Left cardiac atrium (tissue), 4 donors: ENCODE results near the gene ICAM2. TPM values are rescaled to one million over a fixed set of nuclear protein-coding genes. Genes with fewer than 3 reads are reported as not detected.
A peak's percentile ranks its signal among the peaks of the same experiment; 100 is the strongest.

Experiments used
- ATAC-seq, 2 donors: fragments of 200-7000 bp; cut with Tn5 transposase; one replicate each; pipeline ENCODE4 v1.9.1; 2020; ENCODE audit warnings: mild to moderate bottlenecking in 2 of 2, moderate library complexity in 2 of 2
- DNase-seq: peaks from one replicate; pipeline ENCODE4 v3.0.0-alpha.2; 2020
- intact Hi-C, 2 donors: fragments of 100-400 bp; cut with DNase I; formaldehyde crosslinking; loops; one replicate each; pipeline versions ENCODE4 v1.14.1 to v1.15.1; 2022 to 2023
- total RNA-seq, 2 donors: library from RNA; stranded (reverse); fragmentation: NEBNext Ultra II Directional; extraction: Animal tissue kit (Norgen Biotek cat#: 25700); gene quantifications; one replicate each; pipeline ENCODE4 v1.2.1, GENCODE V29; 2021
- donor health status: DM: no; HTN: yes; CAD: no.
- donor health status: DM: no; HTN: yes; CAD: no; lungs with severe emphysema.
- donor health status: DM: yes; HTN: yes; CAD: no.
- donor health status: Dilated cardiomyopathy.

Gene ICAM2
- total RNA-seq, 2 donors from 2014 or later, result 33.0 to 67.4 TPM

DNA sequence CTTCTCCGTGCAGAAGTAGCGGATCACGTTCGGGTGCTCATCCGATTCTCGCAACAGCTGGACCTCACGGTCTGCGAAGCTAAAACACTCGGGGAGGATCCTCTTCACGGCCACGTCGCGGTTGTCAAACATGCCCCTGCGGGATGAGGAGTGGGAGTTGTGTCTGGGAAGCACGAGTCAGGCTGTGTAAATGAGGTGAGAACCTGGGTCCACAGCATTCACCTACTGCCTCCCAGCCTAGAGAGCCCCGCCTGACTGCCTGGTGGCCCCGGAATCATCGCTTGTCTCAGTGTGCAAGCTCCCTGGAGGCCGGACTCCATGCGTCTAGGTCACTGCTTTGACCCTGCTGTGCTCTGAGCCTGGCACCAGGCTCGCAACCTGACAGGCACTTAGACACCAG, 33.9 kb upstream of the ICAM2 start:
- DNase-seq, result no peak
- intact Hi-C loops, result loop anchor here in 1 of 2 donors (10.0 kb wide), 1 partner anchor 60 kb away; no protein-coding TSS in a partner anchor
- no peak for ATAC-seq

DNA sequence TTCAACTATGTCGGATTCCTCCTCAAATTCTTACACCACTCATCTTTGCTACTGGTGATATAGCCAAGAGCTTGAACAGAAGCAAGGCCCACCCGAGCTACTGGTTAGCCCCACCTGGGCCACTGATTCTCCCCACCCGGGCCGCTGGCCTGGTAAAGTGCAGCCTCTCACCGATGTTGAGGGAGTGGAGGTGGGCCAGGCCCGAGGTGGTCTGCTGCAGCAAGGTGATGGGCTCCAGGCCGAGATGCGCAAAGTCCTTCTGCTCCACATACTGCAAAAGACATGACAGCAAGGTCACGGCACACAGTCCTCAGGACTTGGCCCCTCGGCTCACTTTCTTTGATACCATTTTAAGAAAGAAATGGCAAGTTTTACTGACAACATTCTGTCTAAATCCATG, 32.7 kb upstream of the ICAM2 start:
- intact Hi-C loops, result loop anchor here in 1 of 2 donors (10.0 kb wide), 1 partner anchor 62 kb away; no protein-coding TSS in a partner anchor
- no peak for ATAC-seq

DNA sequence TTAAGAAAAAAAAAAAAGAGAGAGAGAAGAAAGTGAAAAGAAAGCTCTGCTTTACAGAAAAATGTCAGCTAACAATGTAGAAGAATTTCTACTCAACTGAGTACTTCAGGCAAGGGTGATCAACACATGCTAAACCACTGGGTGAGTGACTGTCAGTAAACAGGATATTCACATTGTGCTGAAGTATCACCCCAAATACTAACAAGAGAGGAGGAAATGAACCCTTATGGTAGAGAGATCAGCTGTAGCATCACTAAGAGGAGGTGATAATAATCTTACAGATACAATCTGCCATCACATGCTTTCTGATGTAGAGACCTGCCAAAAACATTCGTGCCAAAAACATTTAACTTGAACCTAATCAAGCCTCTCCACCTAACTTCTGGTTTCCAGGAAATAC, 30.7 kb upstream of the ICAM2 start:
- ATAC-seq, result peak in 1 of 2 donors; percentile 71
- intact Hi-C loops, result loop anchor here in 1 of 2 donors (10.0 kb wide), 1 partner anchor 64 kb away; no protein-coding TSS in a partner anchor
- no peak for DNase-seq

More for the DNA sequence above, 32.7 kb upstream of the ICAM2 start:
- no peak for DNase-seq

DNA sequence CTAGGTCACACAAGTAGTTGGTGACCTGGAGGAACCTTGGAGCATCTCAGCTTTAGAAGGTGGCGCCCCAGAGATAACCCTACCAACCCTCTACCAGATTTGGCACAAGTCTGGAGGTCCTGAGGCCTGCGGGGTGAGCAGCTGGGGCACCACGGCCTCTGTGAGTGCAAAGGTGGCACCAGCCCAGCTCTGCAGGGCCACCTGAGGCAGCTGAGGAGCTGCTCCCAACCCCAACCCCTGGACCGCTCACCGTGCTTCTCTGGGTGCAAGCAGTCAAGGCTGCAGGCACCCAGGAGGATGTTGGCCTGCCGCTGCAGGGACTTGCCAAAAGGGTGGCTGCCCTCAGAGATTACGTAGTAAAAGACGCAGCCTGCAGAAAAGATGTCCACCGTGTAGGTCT, 28.4 kb upstream of the ICAM2 start:
- DNase-seq, result no peak
- intact Hi-C loops, result no loop called here

DNA sequence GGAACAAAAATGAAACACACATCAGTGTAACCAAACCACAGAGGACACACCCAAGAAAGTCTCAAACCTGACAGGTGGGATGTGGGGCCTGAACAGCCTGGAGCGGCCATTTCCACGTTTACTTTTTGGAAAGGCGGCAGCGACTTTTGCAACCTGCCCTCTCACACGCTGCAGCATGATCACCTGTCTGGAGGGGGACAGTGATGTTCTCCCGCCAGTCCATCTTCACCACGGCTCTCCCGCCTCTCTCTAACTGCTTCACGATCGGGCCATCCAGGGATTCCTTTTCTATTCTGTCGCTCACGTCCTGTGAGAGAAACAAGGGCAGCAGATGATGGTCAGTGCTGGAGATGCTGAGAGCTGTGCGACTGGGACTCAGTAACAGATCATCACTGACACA, 24.7 kb upstream of the ICAM2 start:
- no peak for ATAC-seq
- no peak for DNase-seq
- intact Hi-C loops, result no loop called here

More for the DNA sequence above, 28.4 kb upstream of the ICAM2 start:
- ATAC-seq, result no peak

DNA sequence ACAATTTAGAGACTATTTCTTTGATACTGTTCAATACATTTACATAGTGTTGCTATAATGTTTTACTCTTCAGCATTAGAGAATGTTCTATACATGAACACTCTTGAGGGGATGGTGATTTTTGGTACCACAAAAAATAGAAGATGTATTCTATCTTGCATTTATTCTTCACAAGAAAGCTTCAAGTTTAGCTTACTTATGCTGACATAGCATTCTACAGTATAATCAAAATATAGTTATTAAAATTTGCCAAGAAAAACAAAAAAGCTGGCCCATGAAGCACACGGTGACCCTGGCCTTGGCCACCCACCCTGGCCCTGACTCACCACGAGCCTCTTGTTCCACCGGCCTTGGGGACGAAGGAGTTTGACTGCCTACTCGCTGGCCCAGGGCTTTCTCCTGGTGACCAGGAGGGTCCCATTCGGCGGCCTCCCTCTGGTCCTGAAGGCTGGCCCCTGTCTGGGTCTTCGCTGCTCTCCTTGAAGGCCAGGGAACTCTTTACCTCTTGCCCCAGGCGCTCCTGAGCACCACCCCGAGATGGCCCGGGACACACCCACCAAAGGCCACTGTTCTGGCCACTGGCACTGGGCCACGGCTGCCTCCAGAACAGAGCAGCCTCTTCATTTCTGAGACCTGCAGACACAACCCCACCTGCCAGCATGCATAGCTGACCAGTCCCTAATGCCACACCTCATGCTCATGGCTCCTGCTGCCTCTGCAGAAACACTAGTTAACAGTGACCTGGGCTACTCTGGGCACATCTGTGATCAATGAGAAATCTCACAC, 22.5 kb upstream of the ICAM2 start:
- ATAC-seq (peak in 1 of 2 donors; percentile 10), DNase-seq (no peak)
- intact Hi-C loops, result no loop called here

DNA sequence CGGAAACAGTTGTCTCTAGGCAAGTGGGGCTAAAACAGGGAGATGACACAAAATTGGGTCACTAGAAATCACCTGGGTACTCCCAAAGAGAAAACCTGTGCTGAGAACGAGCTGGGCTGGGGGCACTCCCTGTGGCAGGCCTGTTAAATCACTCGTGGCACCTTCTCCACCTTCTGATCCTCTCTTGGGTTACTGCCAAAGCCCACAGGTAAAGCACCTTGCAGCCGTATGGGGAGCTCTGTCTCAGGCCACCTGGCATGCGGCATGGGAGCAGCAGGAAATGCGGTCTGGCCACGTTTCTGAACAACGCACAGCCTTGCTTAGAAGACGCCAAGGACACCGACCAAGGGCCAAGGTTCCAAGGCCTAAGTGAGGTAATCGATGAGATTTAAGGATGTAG, 21.5 kb upstream of the ICAM2 start:
- intact Hi-C loops, result no loop called here
- ATAC-seq (no peak), DNase-seq (no peak)

DNA sequence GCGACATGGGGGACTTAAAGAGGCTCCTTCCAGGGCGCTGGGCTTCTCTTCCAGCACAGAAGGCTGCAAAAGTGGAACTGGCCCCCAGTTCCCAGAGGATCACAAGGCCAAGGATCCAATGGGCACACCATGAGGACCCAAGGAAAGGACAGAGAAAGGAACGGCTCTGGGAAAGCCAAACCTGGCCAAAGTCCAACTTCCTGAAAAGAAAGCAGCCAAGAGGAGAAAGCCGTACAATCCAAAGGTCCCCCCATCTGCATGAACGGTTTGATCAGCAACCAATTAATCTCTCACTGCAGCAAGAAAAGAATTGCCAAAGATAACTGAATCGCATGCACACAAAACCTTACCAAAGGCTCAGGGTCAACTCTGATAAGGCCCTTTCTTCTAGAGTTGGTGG, 19.8 kb upstream of the ICAM2 start:
- intact Hi-C loops, result no loop called here
- DNase-seq (no peak), ATAC-seq (no peak)

DNA sequence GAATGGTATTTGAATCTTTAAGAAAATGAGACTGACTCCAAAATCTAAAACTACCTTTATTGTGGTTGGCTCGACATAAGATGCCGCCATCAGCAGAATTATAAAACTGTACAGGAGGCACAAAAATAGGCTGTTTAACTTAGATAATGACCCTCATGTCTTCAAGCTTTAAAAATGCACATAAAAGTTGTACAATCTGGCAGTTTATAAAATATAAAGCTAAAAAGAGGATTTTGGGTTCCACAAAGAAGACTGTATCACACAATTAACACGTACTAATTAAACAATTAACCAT, 18.6 kb upstream of the ICAM2 start:
- ATAC-seq (no peak), DNase-seq (no peak)
- intact Hi-C loops, result no loop called here

DNA sequence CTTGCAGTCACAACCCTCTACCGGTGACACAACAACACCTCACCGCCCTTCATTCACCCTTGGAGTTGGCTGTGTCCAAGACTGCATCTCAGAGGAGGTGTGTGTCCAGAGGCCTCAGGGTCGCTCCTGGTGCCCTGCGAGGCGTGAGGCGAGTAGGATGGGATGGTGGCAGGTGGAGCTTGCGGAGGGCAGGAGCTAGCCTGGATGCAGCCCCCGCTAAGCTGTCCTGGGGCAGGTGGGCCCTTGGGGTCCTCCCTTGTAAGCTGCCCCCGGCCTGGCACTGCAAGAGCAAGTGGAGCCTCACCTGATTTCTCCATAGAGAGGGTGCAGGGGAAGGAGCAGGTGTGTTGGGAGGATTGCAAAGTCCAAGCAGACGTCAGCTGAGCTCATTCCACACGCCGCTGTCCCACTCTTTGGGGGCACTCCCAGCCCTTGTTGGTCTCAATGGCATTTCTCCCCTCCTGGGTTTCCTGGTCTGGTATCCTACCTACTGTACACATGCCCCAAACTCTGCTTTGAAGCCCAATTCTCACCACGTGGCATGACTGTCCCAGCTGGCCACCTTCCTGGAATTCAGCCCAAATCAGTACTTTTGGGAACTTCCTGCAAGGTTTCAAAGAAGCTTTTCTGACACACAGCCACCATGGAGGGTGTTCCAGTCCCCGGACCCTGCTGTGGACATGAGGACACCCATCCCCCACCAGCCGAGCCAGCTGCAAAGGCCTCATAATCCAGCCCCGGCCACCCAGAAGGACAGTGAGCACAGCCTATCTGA, 18.1 kb upstream of the ICAM2 start:
- no peak for DNase-seq
- intact Hi-C loops, result no loop called here
- ATAC-seq, result no peak

DNA sequence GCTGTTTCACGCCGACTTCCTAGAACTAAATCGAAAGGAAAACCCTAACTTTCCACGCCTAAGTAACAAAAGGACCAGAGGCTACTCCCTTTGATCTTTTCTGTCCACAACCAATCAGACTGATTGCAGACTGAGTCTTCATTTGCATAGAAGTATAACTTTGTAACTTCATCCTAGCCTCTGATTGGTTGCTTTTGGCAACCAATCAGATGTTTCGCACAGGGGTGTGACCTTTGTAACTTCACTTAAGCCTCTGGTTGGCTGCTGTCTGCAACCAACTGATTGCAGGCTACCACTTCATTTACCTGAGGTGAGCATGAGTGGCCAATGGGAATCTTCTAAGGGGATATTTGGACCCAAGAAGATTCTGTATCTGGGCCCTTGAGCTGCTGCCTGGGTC, 17.4 kb upstream of the ICAM2 start:
- no peak for DNase-seq
- intact Hi-C loops, result no loop called here
- no peak for ATAC-seq

DNA sequence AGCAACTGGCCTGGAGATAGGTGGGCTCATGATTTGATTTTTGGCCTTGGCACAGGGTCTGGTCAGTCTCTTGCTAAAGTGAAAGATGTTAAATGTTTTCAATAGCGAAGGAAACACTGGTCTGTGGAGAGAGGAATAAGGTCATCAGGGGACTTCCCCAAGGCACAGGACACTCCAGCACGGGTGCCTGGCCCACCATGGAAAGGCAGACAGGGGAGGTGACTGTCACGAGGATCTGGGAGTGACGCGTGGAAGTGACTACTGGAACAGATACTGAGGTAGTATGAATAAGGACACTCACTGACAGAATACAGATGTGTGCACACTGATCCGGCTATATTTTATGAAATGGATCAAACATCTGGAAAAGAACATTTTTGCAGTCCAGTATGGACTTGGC, 16.7 kb upstream of the ICAM2 start:
- intact Hi-C loops, result no loop called here
- ATAC-seq (no peak), DNase-seq (no peak)

DNA sequence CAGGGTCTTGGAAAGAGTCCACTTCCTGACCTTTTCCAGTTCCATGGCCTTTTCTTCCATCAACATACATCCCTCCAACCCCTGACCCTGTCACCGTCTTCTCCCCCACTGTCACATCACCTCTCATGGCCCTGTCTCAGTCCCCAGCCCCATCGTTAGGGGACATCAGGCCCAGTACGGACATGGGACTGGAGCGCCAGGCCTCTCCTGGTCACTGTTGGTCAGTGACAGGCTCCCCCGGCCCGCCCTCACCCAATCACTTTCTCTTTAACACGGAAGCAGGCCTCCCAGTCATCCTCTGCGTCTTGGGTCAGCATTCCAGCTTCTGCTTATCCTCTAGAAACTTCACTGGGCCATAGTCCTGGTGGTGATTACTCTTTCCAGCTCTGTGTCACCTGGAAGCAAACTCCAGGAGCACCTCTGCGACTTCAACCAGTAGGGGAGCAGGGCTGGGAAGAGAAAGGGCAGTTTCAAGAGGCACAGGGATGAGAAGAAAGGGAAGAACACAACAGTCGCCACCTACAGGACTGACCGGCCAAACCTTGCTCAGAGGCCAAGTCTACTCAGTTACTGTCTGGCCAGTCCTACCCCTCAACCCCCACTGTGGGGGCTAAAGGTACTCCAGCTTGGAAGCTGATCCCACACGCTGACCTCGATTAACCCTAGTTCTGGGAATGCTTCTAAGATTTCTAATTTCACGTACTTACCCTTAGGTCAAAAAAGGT, 15.9 kb upstream of the ICAM2 start:
- no peak for DNase-seq
- ATAC-seq, result no peak
- intact Hi-C loops, result no loop called here

DNA sequence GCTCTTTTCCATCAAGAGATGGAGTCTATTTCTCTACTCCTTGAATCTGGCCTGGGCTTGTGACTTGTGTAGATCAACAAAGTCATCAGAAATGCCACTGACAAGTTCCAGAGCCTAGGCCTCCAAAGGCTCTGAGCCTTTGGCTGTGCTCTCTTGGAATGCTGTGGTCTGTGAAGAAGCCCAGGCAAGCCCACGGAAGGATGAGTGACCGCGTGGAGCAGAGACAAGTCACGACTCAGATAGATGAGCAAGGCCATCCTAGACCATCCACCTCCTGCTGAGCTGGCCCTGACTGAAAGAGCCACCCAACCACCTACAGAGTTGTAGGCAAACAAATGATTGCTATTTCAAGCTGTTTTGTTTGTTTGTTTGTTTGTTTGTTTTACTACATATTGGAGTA, 11.6 kb upstream of the ICAM2 start:
- no peak for ATAC-seq
- DNase-seq, result no peak
- intact Hi-C loops, result no loop called here

DNA sequence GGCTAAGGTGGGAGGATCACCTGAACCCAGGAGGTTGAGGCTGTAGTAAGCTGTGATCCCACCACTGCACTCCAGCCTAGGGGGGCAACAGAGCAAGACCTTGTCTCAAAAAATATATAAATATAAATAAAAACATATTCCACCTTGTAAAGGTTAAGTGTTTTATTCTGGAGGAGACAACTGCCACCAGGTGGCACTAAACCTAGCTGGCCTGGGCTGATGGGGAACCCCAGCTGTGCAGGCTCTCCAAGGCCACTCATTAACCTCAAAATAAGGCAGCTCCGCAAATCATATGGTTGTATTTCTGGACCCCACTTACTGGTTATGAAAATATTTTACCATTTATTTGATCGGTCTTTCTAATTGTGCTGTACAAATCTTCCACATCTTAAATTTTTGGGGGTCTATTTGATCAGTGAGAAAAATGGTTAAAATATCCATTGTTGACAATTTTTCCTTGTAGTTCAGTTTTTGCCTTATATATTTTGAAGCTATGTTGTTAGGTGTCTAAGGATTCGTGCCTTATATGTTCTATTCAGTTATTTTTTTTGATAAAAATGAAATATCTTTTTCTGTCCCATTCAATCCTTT, 8.5 kb upstream of the ICAM2 start:
- intact Hi-C loops, result loop anchor here (2.0 to 10.0 kb wide), 5 partner anchors 102 to 256 kb away; partner anchors contain the start of genes CSHL1 (in 2 of the 2), ERN1 (in 2 of the 2) and GH1 (in 1 of the 2)
- ATAC-seq (peak in 1 of 2 donors; percentile 66), DNase-seq (peak; percentile 72)

DNA sequence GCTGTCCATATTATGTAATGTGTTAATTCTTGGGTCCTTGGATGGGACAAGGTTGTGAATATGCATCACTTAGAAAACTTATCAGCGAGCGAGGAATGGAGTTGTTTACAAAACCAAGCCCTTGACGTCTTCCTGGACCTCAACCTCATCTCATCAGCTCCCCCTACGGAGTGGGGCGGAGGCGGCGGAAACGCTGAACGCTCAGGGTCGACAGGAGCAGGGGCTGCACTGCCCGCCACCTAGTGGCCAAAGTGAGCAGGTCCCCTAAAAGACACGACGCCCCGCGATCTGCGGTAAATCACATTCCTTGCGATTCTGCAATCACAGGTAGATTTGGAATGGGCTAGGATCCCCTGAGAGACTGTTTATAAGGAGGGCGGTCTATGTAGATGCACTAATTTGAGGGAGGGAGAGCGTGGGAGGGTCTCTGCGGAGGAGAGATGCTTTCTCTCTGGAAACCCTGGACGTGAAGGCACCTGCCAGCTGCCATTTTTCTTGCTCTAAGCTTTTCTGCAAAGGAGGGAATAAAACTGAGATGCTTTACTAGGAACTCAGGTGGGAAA, 5.4 kb upstream of the ICAM2 start:
- intact Hi-C loops, result loop anchor here (5.0 to 10.0 kb wide), 4 partner anchors 106 to 259 kb away; partner anchors contain the start of genes CSHL1 (in 2 of the 2), ERN1 (in 1 of the 2) and GH1 (in 1 of the 2)
- peak; percentile 85 for DNase-seq
- peak; percentile 79 for ATAC-seq

DNA sequence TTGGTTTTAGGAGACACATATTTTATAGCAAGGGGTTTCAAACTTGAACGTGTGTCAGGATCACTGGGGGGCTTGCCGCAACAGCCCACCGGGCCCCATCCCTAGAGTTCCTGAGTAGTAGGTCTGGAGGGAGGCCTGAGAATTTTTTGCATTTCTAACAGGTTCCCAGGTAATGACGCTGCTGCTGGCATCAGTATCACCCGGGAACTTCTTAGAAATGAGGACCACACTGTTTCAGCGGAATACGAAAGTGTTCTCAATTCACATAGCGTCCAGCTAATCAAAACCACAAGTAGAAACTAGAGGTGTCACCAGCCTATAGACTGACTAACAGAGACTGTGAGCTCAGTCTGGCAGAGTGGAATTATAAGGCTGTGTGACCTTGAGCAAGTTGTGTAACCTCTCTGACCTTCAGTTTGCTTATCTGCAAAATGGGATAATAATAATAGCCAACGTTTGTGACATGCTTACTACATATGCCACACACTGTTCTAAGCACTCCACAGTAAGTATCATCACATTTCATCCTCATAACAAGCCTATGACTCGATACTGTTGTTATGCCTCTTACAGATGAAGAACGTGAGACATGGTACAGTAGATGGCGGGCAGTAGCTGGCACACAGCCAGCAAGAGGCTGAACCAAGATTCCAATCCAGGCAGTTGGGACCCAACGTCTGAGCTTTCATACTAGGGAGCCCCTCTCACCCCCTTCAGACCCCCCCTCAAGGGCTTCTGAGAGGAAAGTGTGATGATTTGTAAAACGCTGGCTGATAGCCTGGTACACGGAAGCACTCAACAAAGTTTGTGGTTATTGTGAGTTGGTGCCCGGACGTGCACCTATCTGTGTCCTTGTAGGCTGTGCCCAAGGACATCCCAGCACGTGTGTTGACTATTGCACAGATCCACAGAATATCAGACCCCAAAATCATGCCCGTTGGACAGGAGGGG, 4.6 kb upstream of the ICAM2 start:
- peak; percentile 4 to 9 for ATAC-seq
- DNase-seq, result no peak
- intact Hi-C loops, result loop anchor here (5.0 to 10.0 kb wide), 4 partner anchors 107 to 260 kb away; partner anchors contain the start of genes CSHL1 (in 2 of the 2), ERN1 (in 1 of the 2) and GH1 (in 1 of the 2)
